KMS-11 (cell line): ENCODE results near the gene FKBP6.

ENCODE experiments used
- H2AFZ ChIP-seq: fragments of 200-600 bp; sonication (generic); 2 replicates; pipeline ENCODE4 v1.6.1; 2016; ENCODE audit warnings: antibody characterized with exemption, mixed run types, low read depth
- H3K27ac ChIP-seq: fragments of 200-600 bp; sonication (generic); 2 replicates; pipeline ENCODE4 v1.6.1; 2016; ENCODE audit warnings: mild to moderate bottlenecking, mixed run types
- H3K27me3 ChIP-seq: fragments of 200-600 bp; sonication (generic); 2 replicates; pipeline ENCODE4 v1.6.1; 2017; ENCODE audit warnings: mild to moderate bottlenecking, low read depth, mixed run types, moderate library complexity; ENCODE audit not compliant: insufficient read depth
- H3K36me3 ChIP-seq: fragments of 200-600 bp; sonication (generic); 2 replicates; pipeline ENCODE4 v1.6.1; 2017; ENCODE audit warnings: mild to moderate bottlenecking, mixed run types; ENCODE audit not compliant: insufficient read depth
- H3K4me1 ChIP-seq: fragments of 200-600 bp; sonication (generic); 2 replicates; pipeline ENCODE4 v1.6.1; 2016; ENCODE audit warnings: mild to moderate bottlenecking, low read depth, mixed run types; ENCODE audit not compliant: poor library complexity, severe bottlenecking
- H3K4me2 ChIP-seq: fragments of 200-600 bp; sonication (generic); 2 replicates; pipeline ENCODE4 v1.7.0; 2016; ENCODE audit warnings: mild to moderate bottlenecking, mixed run types
- H3K4me3 ChIP-seq: fragments of 200-600 bp; sonication (generic); IDR thresholded peaks from 2 replicates; pipeline ENCODE4 v1.6.1; 2017; ENCODE audit warnings: low read depth, low read length, mixed read lengths; ENCODE audit not compliant: insufficient read depth
- H3K79me2 ChIP-seq: fragments of 200-600 bp; sonication (generic); 2 replicates; pipeline ENCODE4 v1.6.1; 2016; ENCODE audit warnings: low read depth, mixed run types; ENCODE audit not compliant: insufficient read depth
- H3K9ac ChIP-seq: fragments of 200-600 bp; sonication (generic); 2 replicates; pipeline ENCODE4 v1.6.1; 2016; ENCODE audit warnings: mild to moderate bottlenecking, mixed run types
- H4K20me1 ChIP-seq: fragments of 200-600 bp; sonication (generic); 2 replicates; pipeline ENCODE4 v1.6.1; 2016; ENCODE audit warnings: mild to moderate bottlenecking, mixed run types; ENCODE audit not compliant: insufficient read depth
- CTCF ChIP-seq: fragments of 200-600 bp; sonication (generic); conservative IDR thresholded peaks from 2 replicates; pipeline ENCODE4 v1.6.1; 2017; ENCODE audit warnings: low read depth, mild to moderate bottlenecking, antibody characterized with exemption, low read length, moderate library complexity, mixed read lengths

Gene FKBP6

GRCh38 chr7:73382934-73383503 is 55.1 kb downstream of the FKBP6 start:
- Histone ChIP-seq H3K9ac (no peak overlapping the region), H3K27ac (no peak overlapping the region), H3K4me1 (no peaks in the 10 kb centered on the region), H3K79me2 (no peaks in the 10 kb centered on the region), H3K4me2 (no peak overlapping the region), H3K27me3 (no peaks in the 10 kb centered on the region), H2AFZ (no peak overlapping the region), H3K36me3 (no peaks in the 10 kb centered on the region), H4K20me1 (no peaks in the 10 kb centered on the region), H3K4me3 (no peak overlapping the region)
- no peak for TF ChIP-seq CTCF

DNA sequence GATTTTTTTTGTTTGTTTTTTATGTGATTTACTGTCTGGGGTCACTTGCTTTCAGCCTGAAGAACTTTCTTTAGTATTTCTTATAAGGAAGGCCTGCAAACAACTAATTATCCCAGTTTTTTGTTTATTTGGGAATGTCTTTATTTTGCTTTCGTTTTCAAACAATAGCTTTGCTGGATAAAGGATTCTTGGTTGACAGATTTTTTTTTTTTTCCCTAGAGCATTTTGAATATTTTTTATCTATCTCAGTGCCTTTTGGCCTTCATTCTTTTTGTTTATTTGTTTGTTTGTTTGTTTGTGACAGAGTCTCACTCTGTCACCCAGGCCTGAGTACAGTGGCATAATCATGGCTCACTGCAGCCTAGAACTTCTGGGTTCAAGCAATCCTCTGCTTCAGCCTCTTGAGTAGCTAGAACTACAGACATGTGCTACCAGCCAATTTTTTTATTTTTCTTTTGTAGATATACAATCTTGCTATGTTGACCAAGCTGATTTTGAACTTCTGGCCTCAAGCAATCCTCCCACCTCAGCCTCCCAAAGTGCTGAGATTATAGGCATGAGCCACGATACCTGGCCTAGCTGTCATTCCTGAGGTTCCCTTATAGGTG is 59.4 kb downstream of the FKBP6 start:
- no peak overlapping the region for H2AFZ ChIP-seq
- H3K36me3 ChIP-seq = no peaks in the 10 kb centered on the region
- no peaks in the 10 kb centered on the region for H4K20me1 ChIP-seq
- TF ChIP-seq CTCF = no peak
- no peak overlapping the region for H3K27ac ChIP-seq
- H3K27me3 ChIP-seq = no peaks in the 10 kb centered on the region
- H3K79me2 ChIP-seq = no peaks in the 10 kb centered on the region
- H3K4me3 ChIP-seq = no peak overlapping the region
- no peak overlapping the region for H3K9ac ChIP-seq
- no peaks in the 10 kb centered on the region for H3K4me1 ChIP-seq
- no peak overlapping the region for H3K4me2 ChIP-seq

- H3K27ac ChIP-seq = no peak overlapping the region
- no peak overlapping the region for H3K4me3 ChIP-seq
- H3K27me3 ChIP-seq = no peaks in the 10 kb centered on the region
- no peak overlapping the region for H3K9ac ChIP-seq
- H4K20me1 ChIP-seq = no peaks in the 10 kb centered on the region
- TF ChIP-seq CTCF = no peak
- no peak overlapping the region for H2AFZ ChIP-seq
- H3K36me3 ChIP-seq = no peaks in the 10 kb centered on the region
- no peak overlapping the region for H3K4me2 ChIP-seq
- no peaks in the 10 kb centered on the region for H3K4me1 ChIP-seq
- no peaks in the 10 kb centered on the region for H3K79me2 ChIP-seq
Measured at GRCh38 chr7:73387908-73388414, 60.0 kb downstream of the FKBP6 start.

DNA sequence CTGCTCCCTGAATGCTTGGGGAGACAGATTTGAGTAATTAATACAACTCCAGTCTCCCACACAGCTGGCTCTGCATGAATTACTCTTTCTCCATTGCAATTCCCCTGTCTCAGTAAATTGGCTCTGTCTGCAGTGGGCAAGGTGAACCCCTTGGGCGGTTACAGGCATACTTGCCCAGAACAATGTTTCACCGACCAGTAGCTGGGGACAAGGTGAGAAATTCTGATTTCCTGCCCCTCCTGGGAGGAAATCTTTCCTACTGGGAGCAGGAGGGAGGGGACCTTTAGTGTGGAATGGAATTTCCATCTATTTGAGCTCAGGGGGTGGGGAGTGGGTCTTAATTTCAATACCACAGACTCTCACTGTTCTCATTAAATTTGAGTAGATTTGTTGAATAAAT is 63.4 kb downstream of the FKBP6 start:
- H3K27me3 ChIP-seq = no peaks in the 10 kb centered on the region
- H4K20me1 ChIP-seq = no peaks in the 10 kb centered on the region
- no peak overlapping the region for H3K4me3 ChIP-seq
- no peaks in the 10 kb centered on the region for H3K4me1 ChIP-seq
- no peak overlapping the region for H3K4me2 ChIP-seq
- no peak for TF ChIP-seq CTCF
- H3K9ac ChIP-seq = no peak overlapping the region
- H3K79me2 ChIP-seq = no peaks in the 10 kb centered on the region
- H3K27ac ChIP-seq = no peak overlapping the region
- H2AFZ ChIP-seq = no peak overlapping the region
- no peaks in the 10 kb centered on the region for H3K36me3 ChIP-seq
